SK-N-MC (cell line): ENCODE results near the gene POLR2L.

Experiments
- FOXP2 ChIP-seq: optimal IDR thresholded peaks from 2 replicates; pipeline ENCODE3; 2011; ENCODE audit warnings: mild to moderate bottlenecking, moderate library complexity; ENCODE audit not compliant: insufficient read depth; ENCODE audit errors: extremely low read length, control extremely low read depth
- POLR2AphosphoS5 ChIP-seq: IDR thresholded peaks from 2 replicates; pipeline ENCODE4 v1.6.1; 2012; ENCODE audit warnings: mild to moderate bottlenecking, low read depth, low read length, borderline replicate concordance

- TF ChIP-seq FOXP2 (no peak), POLR2AphosphoS5 (no peak; the same call in 1 of the 2 replicates)
Measured at GRCh38 chr11:868394-868793, 26.1 kb upstream of the POLR2L start.
